K562 (cell line): Measurements from ENCODE around the gene RERE. TPM values are rescaled to one million over a fixed set of nuclear protein-coding genes. Genes with fewer than 3 reads are reported as not detected.
A peak's percentile ranks its signal among the peaks of the same experiment; 100 is the strongest.

ENCODE experiments used
- ATAC-seq: fragments of 200-7000 bp; cut with Tn5 transposase; 3 replicates; pipeline ENCODE4 v1.9.1; 2020; ENCODE audit warnings: moderate library complexity
- BruUV-seq: library from RNA; stranded (reverse); fragments of 400-500 nt; replicated peaks from 2 replicates; lab custom pipeline; 2021; lab: Mats Ljungman, UMichigan
- CTCF ChIA-PET: fragments of 300-600 bp; formaldehyde crosslinking; extraction: SDS; loops from one replicate; lab custom pipeline; 2021; ENCODE audit warnings: low intra/inter-chr PET ratio; lab: Yijun Ruan, JAX
- POLR2A ChIA-PET: fragments of 300-600, 350-650 bp; sonication (Branson Sonifier 250); formaldehyde crosslinking; extraction: SDS; loops from one replicate; lab custom pipeline; 2021; ENCODE audit warnings: antibody characterized with exemption, inconsistent platforms; lab: Yijun Ruan, JAX
- DNase-seq, 4 experiments: peaks; one replicate each; pipeline versions ENCODE4 v3.0.0 to v3.0.0-alpha.2; 2011 to 2018; ENCODE audit warnings: low spot score in 3 of 4, mixed read lengths in 3 of 4; ENCODE audit errors: extremely low read depth in 1 of 4
- FAIRE-seq: peaks from 2 replicates; lab custom pipeline; 2011; peaks lifted over from hg19 to GRCh38; lab: Jason Lieb, UNC
- H2AFZ ChIP-seq: 2 replicates; pipeline ENCODE4 v1.6.0; 2011; ENCODE audit warnings: low read depth, low read length, control low read depth, inconsistent platforms
- H3K27ac ChIP-seq: fragments of 200-600 bp; 3 replicates; pipeline ENCODE4 v1.8.0; 2011; ENCODE audit warnings: low read depth, mild to moderate bottlenecking, control low read depth, inconsistent platforms, low read length, moderate library complexity, mixed read lengths; ENCODE audit errors: extremely low read depth
- H3K27me3 ChIP-seq, 2 experiments: fragments of 300-600 bp in 1 of 2; 2 replicates in 1 of 2; 3 replicates in 1 of 2; pipeline versions ENCODE4 v1.6.0 to v1.8.0; 2011; ENCODE audit warnings: inconsistent platforms in 2 of 2, low read length in 2 of 2, mild to moderate bottlenecking in 1 of 2, mixed read lengths in 1 of 2, moderate library complexity in 1 of 2; ENCODE audit not compliant: control insufficient read depth in 2 of 2, insufficient read depth in 2 of 2
- H3K36me3 ChIP-seq: fragments of 300-600 bp; 3 replicates; pipeline ENCODE4 v1.8.0; 2011; ENCODE audit warnings: mild to moderate bottlenecking, low read length, inconsistent platforms; ENCODE audit not compliant: control insufficient read depth, insufficient read depth
- H3K4me1 ChIP-seq, 2 experiments: fragments of 200-600 bp in 1 of 2; replicated peaks in 1 of 2; 2 replicates in 1 of 2; 3 replicates in 1 of 2; pipeline versions ENCODE4 v1.5.1 to v1.8.0; 2011; ENCODE audit warnings: inconsistent platforms in 2 of 2, low read length in 2 of 2, mild to moderate bottlenecking in 1 of 2, mixed read lengths in 1 of 2, moderate library complexity in 1 of 2; ENCODE audit not compliant: control insufficient read depth in 2 of 2, insufficient read depth in 2 of 2
- H3K4me2 ChIP-seq: 2 replicates; pipeline ENCODE4 v1.6.1; 2011; ENCODE audit warnings: low read length, control low read depth, inconsistent platforms, mixed read lengths; ENCODE audit not compliant: insufficient read depth
- H3K4me3 ChIP-seq: fragments of 200-600 bp; sonication (generic), shearing (Covaris generic); 2 replicates; pipeline ENCODE4 v1.5.1; 2016; ENCODE audit warnings: control low read depth, inconsistent platforms
- H3K79me2 ChIP-seq: fragments of 200-600 bp; 3 replicates; pipeline ENCODE4 v1.8.0; 2011; ENCODE audit warnings: low read length, inconsistent platforms; ENCODE audit not compliant: control insufficient read depth, insufficient read depth
- H3K9ac ChIP-seq, 2 experiments: 2 replicates each; pipeline versions ENCODE4 v1.6.0 to v1.6.1; 2011; ENCODE audit warnings: low read depth in 2 of 2, low read length in 2 of 2, control low read depth in 1 of 2, inconsistent platforms in 1 of 2, mild to moderate bottlenecking in 1 of 2, mixed read lengths in 1 of 2; ENCODE audit not compliant: insufficient read depth in 1 of 2
- H3K9me1 ChIP-seq: one replicate; pipeline ENCODE4 v1.6.0; 2011; ENCODE audit warnings: inconsistent platforms, mild to moderate bottlenecking, low read length, moderate library complexity; ENCODE audit not compliant: control insufficient read depth, insufficient read depth
- H3K9me3 ChIP-seq: replicated peaks from 2 replicates; pipeline ENCODE4 v1.5.1; 2011; ENCODE audit warnings: low read depth, low read length, inconsistent platforms; ENCODE audit not compliant: control insufficient read depth, insufficient read depth
- H4K20me1 ChIP-seq: replicated peaks from 2 replicates; pipeline ENCODE4 v1.6.1; 2011; ENCODE audit warnings: low read length, inconsistent platforms, mixed read lengths; ENCODE audit not compliant: control insufficient read depth, insufficient read depth
- CBFA2T2 ChIP-seq: fragments of 450-650 bp; conservative IDR thresholded peaks from 2 replicates; pipeline ENCODE4 v1.6.1; 2017; ENCODE audit warnings: mild to moderate bottlenecking
- CBFA2T3 ChIP-seq: fragments of 450-650 bp; IDR thresholded peaks from 2 replicates; pipeline ENCODE4 v1.6.1; 2017
- SMARCE1 ChIP-seq: fragments of 450-650 bp; IDR thresholded peaks from 2 replicates; pipeline ENCODE4 v1.7.1; 2016; ENCODE audit warnings: mild to moderate bottlenecking
- TCF3 ChIP-seq: sonication (generic); formaldehyde crosslinking; IDR thresholded peaks from 2 replicates; pipeline ENCODE4 v1.4.0; 2020; ENCODE audit warnings: mild to moderate bottlenecking, missing genetic modification reagents
- TOE1 ChIP-seq, 2 experiments: fragments of 450-650 bp in 1 of 2; sonication (generic) in 1 of 2; formaldehyde crosslinking in 1 of 2; IDR thresholded peaks; 2 replicates each; pipeline versions ENCODE4 v1.7.1 to v1.8.0; 2016 to 2022; ENCODE audit warnings: borderline replicate concordance in 2 of 2, mild to moderate bottlenecking in 2 of 2, antibody characterized with exemption in 1 of 2, inconsistent platforms in 1 of 2, low read depth in 1 of 2, missing genetic modification reagents in 1 of 2, moderate library complexity in 1 of 2
- WGBS: fragments of 100-300 bp; shearing (Covaris generic); methylation state at CpG from one replicate; pipeline ENCODE4 v1.1.6; 2016; ENCODE audit warnings: low coverage, mixed read lengths; ENCODE audit not compliant: insufficient coverage; ENCODE audit errors: missing lambda C conversion rate; 5-methylcytosine and 5-hydroxymethylcytosine counted together
- in situ Hi-C: fragments of 300-500 bp; cut with MboI; formaldehyde crosslinking; loops from 4 replicates; pipeline ENCODE4 v1.15.0; 2018; ENCODE audit warnings: inconsistent platforms, mixed read lengths
- intact Hi-C: fragments of 100-400 bp; cut with micrococcal nuclease; formaldehyde crosslinking; loops from 2 replicates; pipeline ENCODE4 v1.14.2; 2022
- polyA plus RNA-seq, 8 experiments: library from polyadenylated mRNA; depleted of rRNA in 4 of 8; stranded (reverse) in 5 of 8; unstranded in 3 of 8; fragments of >200 nt; fragmentation: Nextera tagmentation in 2 of 8; fragmentation: Illumina TruSeq in 1 of 8; extraction: Ambion mirVana in 2 of 8; extraction: Trizol in 1 of 8; gene quantifications; 2 replicates each; pipeline versions ENCODE4 v1.2.1 to v1.2.3, GENCODE V29; 2011 to 2014; ENCODE audit warnings: inconsistent platforms in 1 of 8, missing spikeins in 1 of 8
- total RNA-seq, 7 experiments: library from RNA; depleted of rRNA in 6 of 7; stranded (reverse); fragments of >200 nt in 6 of 7; fragmentation: Illumina TruSeq in 2 of 7; extraction: Trizol in 2 of 7; gene quantifications; 2 replicates each; pipeline versions ENCODE4 v1.2.1 to v1.2.3, GENCODE V29; 2011 to 2021; ENCODE audit warnings: low replicate concordance in 1 of 7
- TF ChIP-seq, protein P1 (sequence below): fragments of 150-350 bp; conservative IDR thresholded peaks from 2 replicates; pipeline ENCODE4 v1.6.1; 2014; ENCODE audit warnings: low read length

Gene RERE
- total and polyA plus RNA-seq, 9 of the 15 experiments (the other 6 are each of a cell fraction or from before 2014, with no cell fraction given) = 3.0 to 51.5 (median 13.4) TPM

DNA sequence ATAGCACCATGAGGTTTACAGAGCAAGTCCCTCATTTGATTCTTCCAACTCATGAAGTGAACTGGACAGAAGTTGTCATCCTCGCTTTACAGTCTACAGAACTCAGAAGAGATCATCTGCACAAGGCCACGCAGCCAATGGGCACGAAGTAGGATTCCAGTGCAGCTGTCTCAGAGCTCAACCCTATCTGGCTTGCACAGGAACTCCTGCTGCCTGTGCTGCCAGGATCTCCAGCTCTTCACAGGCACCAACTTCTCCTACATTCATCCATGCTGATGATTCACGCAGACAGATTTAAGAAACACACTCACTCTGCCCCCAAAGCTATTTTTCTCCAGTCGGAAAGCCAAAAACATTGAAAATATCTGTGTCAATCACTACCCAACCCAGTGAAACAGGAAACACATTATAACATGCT is 157.0 kb downstream of the RERE start:
- Histone ChIP-seq H3K27ac (no peak overlapping the region), H3K9me3 (no peaks in the 10 kb centered on the region)
- no peak for FAIRE-seq
- CTCF ChIA-PET = no interaction called here
- intact Hi-C loops = no loop called here
- in situ Hi-C loops = no loop called here
- TF ChIP-seq, protein P1, sequence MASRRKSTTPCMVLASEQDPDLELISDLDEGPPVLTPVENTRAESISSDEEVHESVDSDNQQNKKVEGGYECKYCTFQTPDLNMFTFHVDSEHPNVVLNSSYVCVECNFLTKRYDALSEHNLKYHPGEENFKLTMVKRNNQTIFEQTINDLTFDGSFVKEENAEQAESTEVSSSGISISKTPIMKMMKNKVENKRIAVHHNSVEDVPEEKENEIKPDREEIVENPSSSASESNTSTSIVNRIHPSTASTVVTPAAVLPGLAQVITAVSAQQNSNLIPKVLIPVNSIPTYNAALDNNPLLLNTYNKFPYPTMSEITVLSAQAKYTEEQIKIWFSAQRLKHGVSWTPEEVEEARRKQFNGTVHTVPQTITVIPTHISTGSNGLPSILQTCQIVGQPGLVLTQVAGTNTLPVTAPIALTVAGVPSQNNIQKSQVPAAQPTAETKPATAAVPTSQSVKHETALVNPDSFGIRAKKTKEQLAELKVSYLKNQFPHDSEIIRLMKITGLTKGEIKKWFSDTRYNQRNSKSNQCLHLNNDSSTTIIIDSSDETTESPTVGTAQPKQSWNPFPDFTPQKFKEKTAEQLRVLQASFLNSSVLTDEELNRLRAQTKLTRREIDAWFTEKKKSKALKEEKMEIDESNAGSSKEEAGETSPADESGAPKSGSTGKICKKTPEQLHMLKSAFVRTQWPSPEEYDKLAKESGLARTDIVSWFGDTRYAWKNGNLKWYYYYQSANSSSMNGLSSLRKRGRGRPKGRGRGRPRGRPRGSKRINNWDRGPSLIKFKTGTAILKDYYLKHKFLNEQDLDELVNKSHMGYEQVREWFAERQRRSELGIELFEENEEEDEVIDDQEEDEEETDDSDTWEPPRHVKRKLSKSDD = no peak
- TF ChIP-seq TOE1 (IDR thresholded peaks at IDR 0.05; ENCODE audit: borderline replicate concordance) (no peak), TOE1 (CRISPR knock-in tag; IDR thresholded peaks at IDR 0.05; ENCODE audit: borderline replicate concordance, low read depth) (no peak), CBFA2T2 (0 out of 2 replicates have a peak, but pooled peaks have one; percentile 27), SMARCE1 (no peak), CBFA2T3 (peak; percentile 66), TCF3 (CRISPR knock-in tag) (peak; percentile 20; the same call in 1 of the 2 replicates)
- TF ChIP-seq, all 486 proteins: peak for 3
- H3K4me1 ChIP-seq = peaks cover 8 to 42% of the 10 kb centered on the region in 2 experiments; a peak in 4 of 5 replicates
- peaks cover 63% of the 10 kb centered on the region for H3K79me2 ChIP-seq
- ATAC-seq = peak; percentile 50
- POLR2A ChIA-PET = interaction anchor here (1.0 to 1.7 kb wide), 4 partner anchors 9 to 17 kb away, joined by 3 to 5 read pairs (median 4); no protein-coding TSS in a partner anchor
- H3K27me3 ChIP-seq = no peaks in the 10 kb centered on the region
- H2AFZ ChIP-seq = no peak overlapping the region
- peak overlapping the region in 1 of 2 experiments; percentile 57; a peak in 1 of 4 replicates for H3K9ac ChIP-seq
- no TSS peak for BruUV-seq
- 67% methylated on average over 5 of the region's 5 CpGs for WGBS
- DNase-seq = peak in 3 of 4 experiments; percentile 25 to 40 (median 36)
- peaks cover 6% of the 10 kb centered on the region for H3K36me3 ChIP-seq
- peaks cover 24% of the 10 kb centered on the region for H4K20me1 ChIP-seq
- H3K9me1 ChIP-seq = peaks cover 5% of the 10 kb centered on the region
- no peak overlapping the region for H3K4me2 ChIP-seq
- no peak overlapping the region for H3K4me3 ChIP-seq
